ENCODE data around the gene SCGB1A1.
"Not testable (repeated sequence)": the region's sequence is repeated elsewhere in the genome, so short reads cannot be mapped to it uniquely, and the experiment has no call there.

The SCGB1A1 gene

GRCh38 chr11:62418733-62419132, at the start of gene SCGB1A1:
SCGB1A1 (plus strand) TSS chr11:62419033; CDS start chr11:62419096, 63 bp downstream.
- no peak for DNase-seq (ENCODE audit: low read depth in 2 of 2)

- peak in 1 of 2 donors; percentile 24 for DNase-seq (ENCODE audit: low read depth in 2 of 2)
Measured at GRCh38 chr11:62370743-62371440, 47.9 kb upstream of the SCGB1A1 start.

- no peak for DNase-seq (ENCODE audit: low read depth in 2 of 2)
Measured at GRCh38 chr11:62372871-62373270, 46.0 kb upstream of the SCGB1A1 start.

GRCh38 chr11:62373464-62374119, 45.2 kb upstream of the SCGB1A1 start:
- DNase-seq (ENCODE audit: low read depth in 2 of 2) = no peak

GRCh38 chr11:62374801-62375200, 44.0 kb upstream of the SCGB1A1 start:
- DNase-seq (ENCODE audit: low read depth in 2 of 2) = no peak

GRCh38 chr11:62378459-62379063, 40.3 kb upstream of the SCGB1A1 start:
- DNase-seq (ENCODE audit: low read depth in 2 of 2) = not testable (repeated sequence)

- not testable (repeated sequence) for DNase-seq (ENCODE audit: low read depth in 2 of 2)
Measured at GRCh38 chr11:62379586-62379985, 39.2 kb upstream of the SCGB1A1 start.

GRCh38 chr11:62380821-62381245, 38.0 kb upstream of the SCGB1A1 start:
- not testable (repeated sequence) for DNase-seq (ENCODE audit: low read depth in 2 of 2)

GRCh38 chr11:62383822-62384221, 35.0 kb upstream of the SCGB1A1 start:
- no peak for DNase-seq (ENCODE audit: low read depth in 2 of 2)

- DNase-seq (ENCODE audit: low read depth in 2 of 2) = not testable (repeated sequence)
Measured at GRCh38 chr11:62386083-62386482, 32.8 kb upstream of the SCGB1A1 start.

GRCh38 chr11:62387381-62387780, 31.5 kb upstream of the SCGB1A1 start:
- DNase-seq (ENCODE audit: low read depth in 2 of 2) = no peak

- DNase-seq (ENCODE audit: low read depth in 2 of 2) = no peak
Measured at GRCh38 chr11:62388999-62389398, 29.8 kb upstream of the SCGB1A1 start.

GRCh38 chr11:62390237-62390636, 28.6 kb upstream of the SCGB1A1 start:
- no peak for DNase-seq (ENCODE audit: low read depth in 2 of 2)

GRCh38 chr11:62390722-62391121, 28.1 kb upstream of the SCGB1A1 start:
- no peak for DNase-seq (ENCODE audit: low read depth in 2 of 2)

GRCh38 chr11:62391642-62392425, 27.0 kb upstream of the SCGB1A1 start:
- DNase-seq (ENCODE audit: low read depth in 2 of 2) = no peak

- no peak for DNase-seq (ENCODE audit: low read depth in 2 of 2)
Measured at GRCh38 chr11:62392506-62392905, 26.3 kb upstream of the SCGB1A1 start.

GRCh38 chr11:62393061-62393611, 25.7 kb upstream of the SCGB1A1 start:
- DNase-seq (ENCODE audit: low read depth in 2 of 2) = no peak

- no peak for DNase-seq (ENCODE audit: low read depth in 2 of 2)
Measured at GRCh38 chr11:62393735-62394134, 25.1 kb upstream of the SCGB1A1 start.

- DNase-seq (ENCODE audit: low read depth in 2 of 2) = no peak
Measured at GRCh38 chr11:62394825-62395538, 23.9 kb upstream of the SCGB1A1 start.

- no peak for DNase-seq (ENCODE audit: low read depth in 2 of 2)
Measured at GRCh38 chr11:62395885-62396551, 22.8 kb upstream of the SCGB1A1 start.
